ENCODE measurements around the gene TDP2.

GRCh38 chr6:24692415-24692814 is 25.7 kb upstream of the TDP2 start:
- TF ChIP-seq CTCF (IDR thresholded peaks at IDR 0.05), result no peak
- TF ChIP-seq POLR2AphosphoS5 (IDR thresholded peaks at IDR 0.05; ENCODE audit: low read depth, low read length), result no peak
